HG03159 (cell line): Measurements from ENCODE around the gene TFG.

Source experiments
- ATAC-seq: cut with Tn5 transposase; IDR thresholded peaks from one replicate; pipeline ENCODE4 v1.9.1; 2021; ENCODE audit warnings: mild to moderate bottlenecking, moderate library complexity; ENCODE audit not compliant: unreplicated experiment

Gene TFG

DNA sequence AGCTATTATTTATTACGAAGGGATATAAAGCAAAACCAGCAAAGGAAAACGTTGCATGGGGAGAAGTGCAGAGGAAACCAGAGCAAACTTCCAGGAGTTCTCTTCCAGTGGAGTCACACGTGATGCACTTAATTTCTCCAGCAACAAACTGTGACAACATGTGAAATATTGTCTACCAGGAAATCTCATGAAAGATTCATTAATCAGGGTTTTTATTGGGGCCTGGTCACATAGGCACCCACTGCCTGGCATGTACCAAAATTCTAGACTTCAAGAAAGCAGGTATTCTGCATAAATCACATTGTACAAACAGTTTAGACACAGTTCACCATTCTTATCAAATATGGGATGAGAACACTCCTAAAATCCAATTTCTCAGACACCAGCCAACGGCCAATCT lies 5.4 kb upstream of the TFG start:
- ATAC-seq, result no peak

DNA sequence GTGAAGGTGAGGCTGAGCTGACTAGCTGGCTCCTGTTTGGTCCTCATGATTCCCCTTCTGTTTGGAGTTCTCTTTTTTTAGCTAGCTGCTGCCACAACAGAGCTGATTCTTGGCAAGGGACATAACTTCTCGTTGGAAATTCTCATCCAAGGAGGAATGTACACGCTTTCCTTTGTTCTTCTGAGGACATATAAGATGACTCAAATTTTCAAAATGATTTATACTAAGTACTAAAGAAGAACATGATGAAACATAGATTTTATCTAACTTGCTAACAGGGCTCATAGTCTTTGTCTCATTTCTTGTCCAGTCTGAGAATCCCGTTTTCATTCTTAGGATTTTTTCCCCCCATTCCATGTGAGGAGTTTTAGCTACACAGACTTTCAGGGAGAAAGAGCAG lies 2.9 kb upstream of the TFG start:
- no peak for ATAC-seq

DNA sequence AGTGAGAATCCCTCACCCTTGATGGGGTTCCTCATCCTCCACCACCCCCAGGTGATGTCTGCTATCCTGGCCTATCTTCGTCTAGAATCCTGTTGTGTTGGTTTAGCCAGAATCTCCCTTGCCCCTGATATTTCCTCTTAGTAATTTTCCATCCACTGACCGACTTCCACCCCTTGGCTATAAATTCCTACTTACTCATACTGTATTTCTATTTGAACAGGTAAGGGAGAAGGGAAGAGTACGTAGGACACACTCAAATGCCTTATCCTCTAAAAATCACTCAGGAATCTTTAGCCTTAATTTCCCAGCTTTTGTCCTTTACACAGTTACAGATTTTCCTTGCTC lies 678 bp upstream of the TFG start:
- no peak for ATAC-seq

DNA sequence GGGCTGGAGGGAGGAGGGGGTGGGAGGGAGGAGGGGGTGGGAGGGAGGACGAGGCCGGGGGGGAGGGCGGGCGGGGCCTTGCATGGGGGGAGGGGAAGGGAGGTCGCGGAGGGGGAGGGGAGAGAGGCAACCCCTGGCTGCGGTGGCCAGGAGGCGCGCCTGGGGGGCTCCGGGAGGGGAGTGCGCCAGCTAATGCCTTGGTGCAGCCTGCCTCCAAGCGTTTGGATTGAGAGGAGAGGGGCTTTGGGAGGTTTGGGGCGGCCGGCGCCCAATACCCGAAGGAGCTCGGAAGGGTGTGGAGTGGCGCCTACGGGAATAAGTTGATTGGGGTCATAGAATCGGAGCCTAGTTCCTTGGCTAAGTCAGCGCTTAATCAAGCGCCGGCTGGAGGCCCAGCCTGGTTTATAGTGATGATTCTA lies 557 bp downstream of the TFG start:
- no peak for ATAC-seq

DNA sequence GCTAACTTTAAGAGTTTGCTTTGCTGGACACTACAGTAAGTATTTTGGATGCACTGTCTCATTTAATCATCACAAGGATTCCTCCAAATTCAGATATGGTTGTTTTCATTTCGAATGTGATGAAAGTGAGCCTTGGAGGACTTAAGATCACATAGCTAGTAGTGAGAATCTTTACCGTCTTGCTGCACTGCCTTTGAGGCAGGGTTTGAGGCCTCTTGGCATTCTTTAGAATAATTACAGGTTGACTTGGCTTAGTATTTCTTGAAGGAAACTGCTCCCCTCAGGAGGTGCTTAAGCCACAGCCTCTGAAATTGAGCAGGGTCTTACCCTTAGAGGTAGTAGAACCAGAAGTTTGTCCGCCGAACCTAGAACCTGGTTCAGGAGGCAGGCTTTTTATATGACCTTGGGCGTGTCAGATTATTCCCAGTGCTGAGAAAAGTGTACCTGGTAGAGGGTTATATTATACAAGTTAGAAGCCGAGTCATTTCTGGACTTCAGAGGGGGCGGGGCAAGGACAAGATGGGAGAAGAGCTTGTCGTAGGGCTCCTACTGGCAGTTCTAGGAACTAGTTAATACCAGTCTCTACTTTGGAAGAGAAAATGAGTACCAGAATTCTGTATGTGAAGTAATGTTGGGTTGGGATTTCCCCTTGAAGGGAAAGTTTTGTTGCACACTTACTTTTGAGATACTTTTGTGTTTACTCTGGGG lies 1.1 kb downstream of the TFG start:
- ATAC-seq, result peak; percentile 54

DNA sequence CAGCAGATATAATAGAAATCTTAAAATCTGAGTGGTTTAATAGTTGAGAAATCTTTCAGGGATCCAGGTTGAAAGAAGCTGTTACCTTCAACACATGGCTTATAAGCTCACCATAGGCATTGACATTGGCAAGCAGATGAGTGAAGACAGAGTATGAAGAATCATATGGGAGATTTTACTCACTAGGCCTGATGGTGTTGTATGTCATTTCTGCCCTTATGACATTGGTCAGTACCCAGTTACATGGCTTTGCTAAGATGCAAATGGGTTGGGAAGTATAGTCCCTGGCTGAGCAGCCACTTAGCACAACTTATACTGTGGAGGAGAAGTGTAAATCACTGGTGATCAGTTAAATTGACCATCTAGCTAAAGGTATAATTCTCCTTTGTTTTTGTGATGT lies 5.9 kb downstream of the TFG start:
- ATAC-seq, result no peak

DNA sequence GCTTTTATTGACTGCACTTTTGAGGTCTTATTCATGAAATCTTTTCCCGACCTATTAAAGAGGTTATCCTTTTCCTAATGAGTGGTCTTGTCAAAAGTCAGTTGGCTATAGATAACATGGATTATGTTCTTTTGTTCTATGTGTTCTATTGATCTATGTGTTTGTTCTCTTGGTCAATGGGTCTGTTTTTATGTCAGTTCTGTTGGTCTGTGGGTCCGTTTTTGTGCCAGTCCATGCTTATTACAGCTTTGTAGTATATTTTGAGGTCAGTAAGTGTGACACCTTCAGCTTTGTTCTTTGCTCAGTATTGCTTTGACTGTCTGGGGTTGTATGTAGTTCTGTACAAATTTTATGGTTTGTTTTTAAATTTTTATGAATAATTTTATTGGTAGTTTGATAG lies 7.8 kb downstream of the TFG start:
- no peak for ATAC-seq

DNA sequence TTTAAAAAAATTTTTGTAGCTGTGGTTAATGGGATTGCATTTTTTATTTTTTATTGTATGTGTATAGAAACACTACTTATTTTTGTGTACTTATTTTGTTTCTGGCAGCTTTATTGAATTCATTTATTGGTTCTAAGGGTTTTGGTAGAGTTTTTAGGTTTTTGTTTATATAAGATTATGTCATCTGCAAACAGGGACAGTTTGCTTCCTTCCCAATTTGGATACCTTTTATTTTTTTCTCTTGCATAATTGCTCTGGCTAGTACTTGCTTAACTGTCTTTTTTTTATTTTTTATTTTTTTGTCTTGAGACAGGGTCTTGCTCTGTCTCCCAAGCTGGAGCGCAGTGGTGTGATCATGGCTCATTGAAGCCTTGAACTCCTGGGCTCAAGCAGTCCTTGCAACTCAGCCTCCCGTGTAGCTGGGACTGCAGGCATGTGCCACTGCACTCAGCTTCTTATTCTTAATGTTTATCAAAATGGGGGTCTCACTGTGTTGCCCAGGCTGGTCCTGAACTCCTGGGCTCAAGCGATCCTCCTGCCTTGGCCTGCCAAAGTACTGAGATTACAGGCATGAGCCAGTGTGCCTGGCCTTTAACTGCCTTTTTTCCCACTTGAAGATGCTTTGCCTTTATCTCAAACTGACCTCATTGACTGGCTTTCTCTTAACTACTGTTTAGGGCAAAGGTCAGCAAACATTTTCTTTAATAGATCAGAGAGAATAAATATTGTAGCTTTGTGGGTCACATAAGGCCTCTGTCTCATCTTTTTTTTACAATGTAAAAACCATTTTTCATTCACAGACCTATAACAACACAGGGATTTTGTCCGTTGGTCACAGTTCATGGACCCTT lies 8.6 kb downstream of the TFG start:
- ATAC-seq, result no peak

DNA sequence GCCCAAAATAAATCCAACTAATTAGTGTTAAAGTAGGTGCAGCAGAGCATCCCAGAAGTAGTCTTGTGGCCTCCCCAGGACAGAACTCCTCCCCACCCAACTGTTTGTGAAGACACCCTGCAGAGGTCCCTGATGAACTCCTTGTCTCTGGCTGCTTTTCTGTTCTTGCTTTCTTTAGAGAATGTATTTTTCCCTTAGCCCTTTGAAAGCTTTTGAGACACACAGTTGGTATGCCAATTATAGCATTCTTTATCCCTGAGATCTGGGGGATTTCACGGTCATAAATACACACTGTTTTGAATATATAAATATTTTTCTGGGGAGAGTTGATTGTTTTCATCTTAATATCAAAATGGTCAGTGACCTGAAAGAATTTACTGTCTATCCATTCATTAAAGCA lies 9.8 kb downstream of the TFG start:
- no peak for ATAC-seq

DNA sequence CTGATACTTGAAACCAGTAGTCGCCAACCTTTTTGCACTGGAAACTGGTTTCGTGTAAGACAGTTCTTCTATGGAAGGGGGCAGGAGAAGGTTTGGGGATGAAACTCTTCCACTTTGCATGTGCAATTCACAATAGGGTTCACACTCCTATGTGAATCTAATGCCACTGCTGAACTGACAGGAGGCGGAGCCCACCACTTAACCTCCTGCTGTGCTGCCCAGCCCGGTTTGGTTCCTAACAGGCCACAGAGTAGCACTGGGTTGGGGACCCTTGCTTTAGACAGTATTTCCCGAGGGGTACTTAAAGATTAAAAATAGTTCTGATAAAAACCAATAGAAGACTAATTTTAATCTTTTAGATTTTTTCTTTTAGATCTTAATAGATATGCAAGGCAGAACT lies 11.1 kb downstream of the TFG start:
- ATAC-seq, result no peak

DNA sequence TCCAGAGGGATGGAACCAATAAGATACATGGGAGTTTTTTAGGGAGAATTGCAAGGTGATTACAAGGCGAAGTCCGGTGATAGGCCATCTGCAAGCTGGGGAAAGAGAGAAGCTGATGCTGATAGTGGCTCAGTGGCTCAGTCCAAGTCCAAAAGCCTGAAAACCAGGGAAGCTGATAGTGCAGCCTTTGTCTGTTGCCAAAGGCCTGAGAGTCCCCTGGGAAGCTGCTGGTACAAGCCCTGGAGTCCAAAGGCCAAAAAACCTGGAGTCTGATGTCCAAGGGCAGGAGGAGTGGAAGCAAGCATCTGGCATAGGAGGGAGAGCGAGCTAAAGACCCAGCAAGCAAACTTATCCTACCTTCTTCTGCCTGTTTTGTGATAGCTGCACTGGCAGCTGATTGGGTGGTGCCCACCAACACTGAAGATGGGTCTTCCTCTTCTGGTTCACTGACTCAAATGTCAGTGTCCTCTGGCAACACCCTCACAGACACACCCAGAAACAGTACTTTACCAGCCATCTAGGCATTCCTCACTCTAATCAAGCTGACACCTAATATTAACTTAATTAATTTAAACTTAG lies 16.7 kb downstream of the TFG start:
- no peak for ATAC-seq

DNA sequence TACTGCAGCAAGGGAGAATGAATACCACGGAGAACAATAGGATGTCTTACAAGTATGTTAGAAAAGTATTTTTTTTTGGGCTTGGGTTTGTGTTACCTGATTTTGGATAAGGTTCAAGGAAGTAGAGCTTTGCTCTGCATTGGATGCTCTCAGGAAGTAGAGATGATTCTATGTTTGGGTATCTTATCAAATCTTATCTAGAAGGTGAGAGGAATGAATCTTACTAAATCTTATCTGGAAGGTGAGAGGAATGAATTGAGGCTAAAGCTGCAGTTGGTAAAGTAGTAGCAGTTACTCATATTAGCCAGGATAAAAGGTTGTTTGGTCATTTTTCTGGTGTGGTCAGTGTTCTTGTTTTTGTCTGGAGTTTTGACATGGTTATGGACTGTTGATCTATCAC lies 17.4 kb downstream of the TFG start:
- no peak for ATAC-seq

DNA sequence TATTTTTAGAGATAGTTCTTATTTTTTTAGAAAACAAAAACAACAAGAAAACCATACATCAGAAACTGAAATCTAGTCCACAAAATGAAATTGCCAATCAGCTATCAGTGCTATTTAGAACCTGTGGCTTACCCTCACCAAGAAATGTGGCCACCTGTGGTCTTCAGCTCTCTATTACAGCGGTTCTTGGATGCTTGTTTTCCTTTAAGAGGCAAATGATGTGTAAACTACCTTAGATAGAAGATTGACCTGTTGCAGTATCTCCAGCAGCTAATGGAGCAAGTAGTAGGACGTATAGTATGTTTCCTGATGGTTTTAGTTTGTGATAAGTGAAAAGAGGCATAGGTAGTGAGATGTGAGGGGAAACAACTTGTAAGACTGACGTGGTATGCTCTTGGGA lies 21.2 kb downstream of the TFG start:
- ATAC-seq, result no peak

DNA sequence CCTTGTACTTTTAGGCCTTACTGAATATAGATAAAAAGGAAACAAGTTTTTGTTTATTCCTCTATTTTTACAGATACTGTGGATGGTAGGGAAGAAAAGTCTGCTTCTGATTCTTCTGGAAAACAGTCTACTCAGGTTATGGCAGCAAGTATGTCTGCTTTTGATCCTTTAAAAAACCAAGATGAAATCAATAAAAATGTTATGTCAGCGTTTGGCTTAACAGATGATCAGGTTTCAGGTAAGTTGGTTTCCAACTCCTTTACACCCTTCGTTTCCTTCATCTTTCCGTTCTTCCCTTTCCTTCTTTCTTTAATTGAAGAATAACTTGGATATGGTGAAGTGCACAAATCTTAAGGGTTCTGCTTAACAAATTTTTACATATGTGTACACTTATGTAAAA lies 23.1 kb downstream of the TFG start:
- no peak for ATAC-seq

DNA sequence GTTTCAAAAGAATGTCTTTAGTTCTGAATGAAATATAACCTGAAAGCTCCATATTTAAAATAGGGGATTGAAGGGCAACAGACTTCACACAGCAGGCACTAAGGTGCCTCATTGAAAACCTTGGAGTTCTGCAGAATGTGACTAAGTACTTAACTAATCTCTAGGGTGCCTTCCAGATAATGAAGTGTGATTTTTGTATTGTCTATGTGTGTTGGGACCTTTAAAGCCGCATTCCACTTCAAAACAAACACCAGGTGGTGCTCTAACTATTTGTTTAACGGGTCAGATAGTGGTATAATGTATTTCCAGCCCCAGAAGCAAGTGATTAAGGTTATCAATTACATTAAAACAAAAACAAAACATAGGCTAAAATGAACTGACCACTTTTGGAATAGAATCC lies 28.0 kb downstream of the TFG start:
- no peak for ATAC-seq

DNA sequence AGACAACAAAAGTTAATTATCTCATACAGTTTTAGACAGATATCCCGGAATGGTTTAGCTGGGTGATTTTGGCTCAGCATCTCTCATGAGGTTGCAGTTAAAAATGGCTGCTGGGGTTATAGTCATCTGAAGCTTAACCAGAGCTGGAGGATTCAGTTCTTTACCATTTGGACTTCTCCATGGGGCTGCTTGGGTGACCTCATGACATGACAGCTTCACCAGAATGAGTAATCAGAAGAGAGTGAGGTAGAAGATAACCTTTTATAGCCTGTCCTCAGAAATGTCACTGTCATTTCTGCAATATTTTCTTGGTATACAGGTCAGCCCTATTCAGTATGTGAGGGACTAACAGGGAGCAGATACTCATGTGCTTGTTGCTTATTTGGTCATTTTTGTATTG lies 30.9 kb downstream of the TFG start:
- ATAC-seq, result no peak

DNA sequence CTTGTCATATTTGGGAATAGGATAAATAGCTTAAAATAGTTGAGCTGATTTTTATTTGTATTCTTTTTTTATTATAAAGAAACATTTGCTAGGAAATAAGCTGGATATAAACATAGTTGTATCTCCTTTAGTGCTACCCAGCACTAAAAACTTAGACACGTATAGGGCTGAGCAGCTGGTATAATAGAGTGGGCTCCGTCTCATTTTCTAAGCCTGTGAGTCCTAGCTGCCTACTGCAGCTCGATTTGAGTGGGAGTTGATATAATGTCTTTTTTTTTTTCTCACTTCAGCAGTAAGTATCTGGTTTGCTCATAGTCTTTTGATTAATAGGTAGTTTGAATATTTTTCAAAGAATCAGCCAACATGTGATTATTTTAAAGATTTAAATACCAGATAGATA lies 34.2 kb downstream of the TFG start:
- ATAC-seq, result no peak

DNA sequence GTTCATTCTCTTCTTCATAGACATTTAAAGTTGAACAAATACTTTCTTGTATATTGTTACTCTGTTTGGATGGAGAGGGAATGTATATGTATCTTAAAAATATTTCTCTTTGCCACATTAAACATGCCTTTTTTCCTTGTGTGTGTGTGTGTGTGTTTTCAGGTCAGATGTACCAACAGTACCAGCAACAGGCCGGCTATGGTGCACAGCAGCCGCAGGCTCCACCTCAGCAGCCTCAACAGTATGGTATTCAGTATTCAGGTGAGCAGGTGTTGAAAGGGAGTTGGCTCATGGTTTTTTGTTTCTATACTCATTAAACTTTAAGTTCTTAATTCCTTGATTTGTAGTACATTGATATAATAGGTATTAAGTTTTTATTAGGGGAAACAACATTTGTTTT lies 35.4 kb downstream of the TFG start:
- no peak for ATAC-seq

DNA sequence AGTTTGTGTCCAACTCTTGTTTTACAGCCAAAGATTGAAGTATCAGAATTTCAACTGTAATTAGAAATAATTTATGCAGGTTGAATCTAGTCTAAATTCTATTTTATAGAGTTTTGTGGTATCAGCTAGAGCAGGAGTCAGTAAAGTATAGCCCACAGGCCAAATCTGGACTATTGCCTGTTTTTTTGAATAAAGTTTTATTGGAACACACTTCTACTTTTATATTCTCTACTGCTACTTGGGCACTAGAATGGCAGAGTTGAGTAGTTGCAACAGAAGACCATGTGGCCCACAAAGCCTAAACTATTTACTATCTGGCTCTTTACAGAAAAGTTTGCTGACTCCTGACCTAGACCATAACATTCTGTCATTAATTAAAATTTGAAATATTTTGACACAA lies 36.3 kb downstream of the TFG start:
- ATAC-seq, result no peak

DNA sequence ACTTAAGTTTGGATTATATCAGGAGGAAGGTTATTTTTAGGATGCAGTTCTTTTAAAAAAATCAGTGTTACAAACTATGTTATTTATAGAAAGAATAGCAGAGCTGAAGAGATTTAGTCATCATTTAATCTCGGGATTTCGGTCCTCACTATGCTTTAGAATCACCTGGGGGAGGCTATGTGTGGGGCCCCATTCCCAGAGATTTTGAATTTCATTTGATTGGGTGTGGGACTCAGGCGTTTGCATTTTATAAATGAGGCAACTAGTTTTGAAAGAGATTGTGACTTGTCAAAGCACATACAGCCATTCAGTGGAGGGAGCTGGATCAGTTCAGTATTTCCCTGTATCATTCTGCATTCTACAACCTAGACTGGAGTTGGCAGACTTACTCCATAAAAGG lies 36.8 kb downstream of the TFG start:
- ATAC-seq, result no peak

DNA sequence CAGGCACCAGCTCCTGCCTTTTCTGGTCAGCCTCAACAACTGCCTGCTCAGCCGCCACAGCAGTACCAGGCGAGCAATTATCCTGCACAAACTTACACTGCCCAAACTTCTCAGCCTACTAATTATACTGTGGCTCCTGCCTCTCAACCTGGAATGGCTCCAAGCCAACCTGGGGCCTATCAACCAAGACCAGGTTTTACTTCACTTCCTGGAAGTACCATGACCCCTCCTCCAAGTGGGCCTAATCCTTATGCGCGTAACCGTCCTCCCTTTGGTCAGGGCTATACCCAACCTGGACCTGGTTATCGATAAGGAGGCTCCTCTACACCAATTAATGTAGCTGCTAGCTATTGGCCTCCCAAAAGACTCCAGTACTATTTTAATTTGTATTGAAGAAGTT lies 38.9 kb downstream of the TFG start:
- ATAC-seq, result no peak

DNA sequence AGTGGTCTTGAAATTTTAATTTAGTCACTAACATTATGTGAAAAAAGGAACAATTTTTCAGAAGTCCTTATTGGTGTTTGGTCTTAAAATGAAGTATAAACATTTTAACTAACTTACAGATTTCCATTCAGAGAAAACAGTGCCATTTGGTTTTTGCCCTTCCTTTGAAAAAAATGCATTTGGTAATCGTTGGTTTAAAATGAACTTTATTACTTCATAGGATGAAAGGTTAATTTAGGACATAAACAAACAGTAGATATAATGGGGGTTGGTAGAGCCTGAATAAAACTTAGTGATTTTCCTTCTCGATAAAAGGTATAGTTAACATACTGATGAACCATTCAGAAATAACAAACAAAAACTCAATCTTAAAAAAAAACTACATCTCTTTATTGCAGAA lies 39.7 kb downstream of the TFG start:
- ATAC-seq, result no peak
